Stimulated activated CD4-positive, alpha-beta T cell treated with anti-CD3 and anti-CD28 coated beads, TNF-alpha, amount 100 ng/mL, for 24 hours (primary cell): ENCODE measurements around the gene SLX1A.
"Not testable (repeated sequence)": the region's sequence is repeated elsewhere in the genome, so short reads cannot be mapped to it uniquely, and the experiment has no call there.

ENCODE experiments used
- DNase-seq, 3 experiments: peaks; one replicate each; pipeline ENCODE4 v3.0.0-alpha.2; 2020; ENCODE audit warnings: low read depth in 3 of 3

The SLX1A gene

DNA sequence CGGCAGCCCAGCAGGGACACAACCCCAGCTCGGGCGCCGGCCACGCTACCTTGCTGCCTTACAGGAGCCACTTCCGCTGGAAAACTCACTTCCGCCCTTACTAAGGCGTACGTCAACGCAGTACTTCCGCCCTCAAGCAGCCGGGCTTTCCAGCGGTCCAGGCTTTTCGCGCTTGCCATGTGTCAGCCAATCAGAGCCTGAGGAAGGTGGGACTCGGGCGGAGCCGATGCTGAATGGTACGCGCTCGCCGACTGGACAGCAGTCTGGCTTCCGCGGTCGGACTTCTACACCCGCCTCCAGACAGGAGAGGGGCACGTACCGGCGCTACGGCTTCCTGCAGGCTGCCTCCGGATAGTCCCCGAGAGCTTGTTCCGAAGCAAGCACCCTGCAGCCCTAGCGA lies at the start of gene SLX1A, which contains the start of gene BOLA2B:
Gene SLX1A (plus strand): TSS at position 261 of the 400 bp plus-strand sequence. CDS start 210 bp downstream, outside the sequence.
Gene BOLA2B (minus strand): TSS at position 52 of the 400 bp plus-strand sequence. CDS start 71 bp downstream, outside the sequence.
- not testable (repeated sequence) for DNase-seq

DNA sequence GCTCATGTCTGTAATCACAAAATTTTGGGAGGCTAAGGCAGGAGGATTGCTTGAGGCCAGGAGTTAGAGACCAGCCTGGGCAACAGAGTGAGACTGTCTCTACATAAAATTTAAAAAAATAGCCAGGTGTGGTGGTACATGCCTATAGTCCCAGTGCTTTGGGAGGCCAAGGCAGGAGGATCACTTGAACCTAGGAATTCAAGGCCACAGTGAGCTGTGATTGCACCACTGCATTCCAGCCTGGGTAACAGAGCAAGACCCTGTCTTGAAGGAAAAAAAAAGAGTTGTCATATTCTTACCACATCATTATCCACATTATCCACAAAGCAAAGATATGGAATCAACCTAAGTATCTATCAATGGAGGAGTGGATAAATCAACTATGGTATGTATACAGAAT lies 49.7 kb upstream of the SLX1A start:
- DNase-seq = no peak

DNA sequence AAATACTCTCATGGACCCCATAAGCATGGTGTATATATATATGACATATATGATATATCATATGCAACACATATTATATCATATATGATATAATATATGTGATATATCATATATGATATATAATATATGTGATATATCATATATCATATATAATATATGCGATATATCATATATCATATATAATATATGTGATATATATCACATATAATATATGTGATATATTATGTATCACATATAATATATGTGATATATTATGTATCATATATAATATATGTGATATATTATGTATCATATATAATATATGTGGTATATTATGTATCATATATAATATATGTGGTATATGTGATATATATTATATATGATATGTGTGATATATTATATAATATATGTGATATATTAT lies 48.8 kb upstream of the SLX1A start:
- no peak for DNase-seq

DNA sequence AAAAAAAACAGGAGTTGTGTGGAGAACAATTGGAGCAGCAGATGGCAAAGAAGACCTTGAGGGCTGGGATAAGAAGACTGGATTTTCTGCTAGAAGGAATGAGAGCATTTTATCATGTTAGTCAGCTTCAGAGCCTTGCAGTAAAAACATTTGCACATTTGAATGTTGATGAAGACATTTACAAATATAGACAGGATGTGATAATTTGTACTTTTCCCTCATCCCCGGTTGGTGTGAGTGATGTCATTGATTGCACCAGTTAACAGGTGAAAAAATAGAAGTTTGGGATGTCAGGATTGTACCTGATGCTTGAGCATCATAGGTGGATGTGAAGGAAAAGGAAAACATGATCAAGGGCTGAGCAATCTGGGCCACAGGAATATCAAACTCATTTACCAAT lies 48.0 kb upstream of the SLX1A start:
- DNase-seq = no peak

DNA sequence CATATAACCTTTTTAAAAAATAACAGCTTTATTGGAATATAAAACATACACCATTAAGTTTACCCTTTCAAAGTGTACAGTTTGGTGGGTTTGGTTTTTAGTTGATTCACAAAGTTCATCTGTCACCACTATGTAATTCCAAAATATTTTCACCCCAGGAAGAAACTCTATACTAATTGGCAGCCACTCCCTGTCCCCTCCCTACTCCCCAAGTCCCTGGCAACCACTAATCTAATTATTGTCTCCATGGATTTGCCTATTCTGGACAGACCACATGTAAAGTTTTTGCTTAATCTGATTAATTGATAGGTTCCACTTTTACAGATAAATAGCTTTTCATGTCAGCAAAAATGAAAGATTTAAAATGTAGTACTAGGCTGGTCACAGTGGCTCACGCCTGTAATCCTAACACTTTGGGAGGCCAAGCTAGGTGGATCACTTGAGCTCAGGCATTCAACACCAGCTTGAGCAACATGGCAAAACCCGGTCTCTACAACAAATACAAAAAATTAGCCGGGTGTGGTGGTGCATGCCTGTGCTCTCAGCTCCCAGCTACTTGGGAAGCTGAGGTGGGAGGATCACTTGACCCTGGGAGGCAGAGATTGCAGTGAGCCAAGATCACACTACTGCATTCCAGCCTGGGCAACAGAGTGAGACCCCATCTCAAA lies 45.7 kb upstream of the SLX1A start:
- no peak for DNase-seq

DNA sequence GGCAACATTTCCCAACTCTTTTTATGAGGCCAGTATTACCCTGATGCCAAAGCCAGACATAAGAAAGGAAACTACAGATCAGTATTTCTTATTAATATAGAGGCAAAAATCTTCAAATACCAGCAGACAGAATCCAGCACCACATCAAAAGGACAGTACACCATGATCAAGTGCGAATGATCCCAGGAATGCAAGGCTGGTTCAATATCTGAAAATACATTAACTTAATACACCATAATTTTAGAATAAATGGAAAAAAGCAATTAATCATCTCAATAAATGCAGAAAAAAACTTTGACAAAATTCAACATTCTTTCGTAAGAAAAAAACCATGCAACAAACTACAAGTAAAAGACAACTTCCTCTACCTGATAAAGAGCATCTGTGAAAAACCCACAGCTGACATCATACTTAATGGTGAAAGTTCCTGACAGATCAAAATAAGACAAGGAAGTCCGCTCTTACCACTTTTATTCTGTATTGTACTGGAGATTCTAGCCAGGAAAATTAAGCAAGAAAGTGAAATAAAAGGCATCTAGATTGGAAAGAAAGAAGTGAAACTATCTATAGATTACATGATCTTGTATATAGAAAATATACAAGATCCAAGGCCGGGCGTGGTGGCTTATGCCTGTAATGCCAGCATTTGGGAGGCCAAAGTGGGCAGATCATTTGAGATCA lies 44.3 kb upstream of the SLX1A start:
- DNase-seq = no peak

DNA sequence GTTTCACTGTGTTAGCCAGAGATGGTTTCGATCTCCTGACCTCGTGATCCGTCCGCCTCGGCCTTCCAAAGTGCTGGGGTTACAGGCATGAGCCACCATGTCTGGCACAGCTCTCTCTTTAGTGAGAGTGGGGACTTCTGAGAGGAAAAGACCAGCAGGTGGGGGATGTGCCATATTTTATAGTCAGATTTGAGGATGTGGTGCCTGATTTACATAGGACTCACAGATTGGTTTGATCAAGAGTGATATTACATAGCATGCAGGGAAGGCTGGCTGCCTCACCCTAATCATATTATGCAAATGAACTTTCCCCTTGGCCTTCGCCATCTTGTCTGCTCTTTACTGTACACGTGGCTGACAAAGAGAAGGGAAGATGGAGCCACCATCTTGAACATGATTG lies 42.6 kb upstream of the SLX1A start:
- no peak for DNase-seq

DNA sequence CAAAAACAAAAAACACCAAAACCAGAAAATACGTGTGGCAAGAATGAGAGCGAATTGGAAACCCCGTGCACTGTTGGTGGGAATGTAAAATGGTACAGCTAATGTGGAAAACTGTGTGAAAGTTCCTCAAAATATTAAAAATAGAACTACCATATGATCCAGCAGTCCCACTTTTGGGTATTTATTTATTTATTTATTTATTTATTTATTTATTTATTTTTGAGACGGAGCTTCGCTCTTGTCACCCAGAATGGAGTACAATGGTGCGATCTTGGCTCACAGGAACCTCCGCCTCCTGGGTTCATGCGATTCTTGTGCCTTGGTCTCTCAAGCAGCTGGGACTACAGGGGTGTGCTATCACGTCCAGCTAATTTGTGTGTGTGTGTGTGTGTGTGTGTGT lies 41.2 kb upstream of the SLX1A start:
- DNase-seq = no peak

DNA sequence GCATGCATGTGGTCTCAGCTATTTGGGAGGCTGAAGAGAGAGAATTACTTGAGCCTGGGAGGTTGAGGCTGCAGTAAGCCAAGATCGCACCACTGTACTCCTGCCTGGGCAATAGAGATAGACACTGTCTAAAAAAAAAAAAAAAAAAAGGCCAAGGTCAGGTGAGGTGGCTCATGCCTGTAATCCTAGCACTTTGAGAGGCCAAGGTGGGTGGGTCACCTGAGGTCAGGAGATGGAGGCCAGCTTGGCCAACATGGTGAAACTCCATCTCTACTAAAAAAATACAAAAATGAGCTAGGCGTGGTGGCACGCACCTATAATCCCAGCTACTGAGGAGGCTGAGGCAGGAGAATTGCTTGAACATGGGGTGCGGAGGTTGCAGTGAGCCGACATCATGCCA lies 38.5 kb upstream of the SLX1A start:
- no peak for DNase-seq

DNA sequence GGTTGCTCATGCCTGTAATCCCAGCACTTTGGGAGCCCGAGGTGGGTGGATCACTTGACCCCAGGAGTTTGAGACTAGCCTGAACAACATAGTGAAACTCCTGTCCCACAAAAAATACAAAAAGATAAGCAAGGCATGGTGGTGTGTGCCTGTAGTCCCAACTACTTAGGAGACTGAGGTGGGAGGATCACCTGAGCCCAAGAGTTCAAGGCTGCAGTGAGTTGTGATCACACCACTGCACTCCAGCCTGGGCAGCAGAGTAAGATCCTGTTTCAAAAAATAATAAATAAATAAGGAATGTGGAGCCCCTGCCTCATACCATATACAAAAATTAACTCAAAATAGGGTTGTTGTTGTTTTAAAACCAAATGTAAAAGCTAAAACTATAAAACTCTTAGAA lies 36.5 kb upstream of the SLX1A start:
- DNase-seq = no peak

DNA sequence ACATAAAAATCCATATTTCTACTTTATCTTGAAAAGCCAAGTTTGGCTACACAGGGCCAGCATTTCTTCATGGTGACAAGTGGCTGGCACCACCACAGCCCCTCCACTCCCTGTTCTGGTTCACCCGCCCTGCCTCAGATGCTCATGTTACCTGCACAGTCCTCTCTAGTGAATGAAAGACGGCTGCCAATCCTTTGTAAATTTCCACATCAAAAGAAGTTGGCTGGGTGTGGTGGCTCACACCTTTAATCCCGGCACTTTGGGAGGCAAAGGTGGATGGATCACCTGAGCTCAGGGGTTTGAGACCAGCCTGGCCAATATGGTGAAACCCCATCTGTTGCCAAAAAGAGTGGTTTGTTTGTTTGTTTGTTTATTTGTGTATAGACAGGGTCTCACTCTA lies 30.1 kb upstream of the SLX1A start:
- DNase-seq = no peak

DNA sequence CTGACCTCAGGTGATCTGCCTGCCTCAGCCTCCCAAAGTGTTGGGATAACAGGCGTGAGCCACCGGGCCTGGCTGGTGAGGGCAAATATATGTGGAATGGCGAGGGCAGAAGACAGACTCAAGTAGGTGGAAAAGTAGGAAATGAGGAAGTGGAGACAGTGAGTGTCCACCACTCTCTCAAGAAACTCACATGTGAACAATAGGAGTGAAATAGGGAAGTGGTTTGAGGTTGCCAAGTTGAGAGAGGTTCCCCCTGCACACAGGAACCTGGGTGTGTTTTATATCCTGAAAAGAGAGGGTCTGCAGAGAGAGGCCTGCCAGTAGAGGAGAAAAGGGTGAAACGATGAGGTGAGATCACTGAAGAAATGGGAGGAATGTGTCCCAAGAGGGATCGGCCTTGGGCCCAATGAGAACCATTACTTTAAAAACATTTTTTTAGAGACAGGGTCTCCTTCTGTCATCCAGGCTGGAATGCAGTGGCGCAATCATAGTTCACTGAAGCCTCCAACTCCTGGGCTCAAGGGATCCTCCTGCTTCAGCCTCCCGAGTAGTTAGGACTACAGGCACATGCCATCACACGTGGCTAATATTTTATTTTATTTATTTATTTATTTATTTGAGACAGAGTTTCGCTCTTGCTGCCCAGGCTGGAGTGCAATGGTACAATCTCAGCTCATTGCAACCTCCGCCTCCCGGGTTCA lies 27.3 kb upstream of the SLX1A start:
- no peak for DNase-seq

DNA sequence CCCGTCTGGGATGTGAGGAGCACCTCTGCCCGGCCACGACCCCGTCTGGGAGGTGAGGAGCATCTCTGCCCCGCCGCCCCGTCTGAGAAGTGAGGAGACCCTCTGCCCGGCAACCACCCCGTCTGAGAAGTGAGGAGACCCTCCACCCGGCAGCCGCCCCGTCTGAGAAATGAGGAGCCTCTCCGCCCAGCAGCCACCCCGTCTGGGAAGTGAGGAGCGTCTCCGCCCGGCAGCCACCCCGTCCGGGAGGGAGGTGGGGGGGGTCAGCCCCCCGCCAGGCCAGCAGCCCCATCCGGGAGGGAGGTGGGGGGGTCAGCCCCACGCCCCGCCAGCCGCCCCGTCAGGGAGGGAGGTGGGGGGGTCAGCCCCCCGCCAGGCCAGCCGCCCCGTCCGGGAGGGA lies 24.9 kb upstream of the SLX1A start:
- DNase-seq = not testable (repeated sequence)

DNA sequence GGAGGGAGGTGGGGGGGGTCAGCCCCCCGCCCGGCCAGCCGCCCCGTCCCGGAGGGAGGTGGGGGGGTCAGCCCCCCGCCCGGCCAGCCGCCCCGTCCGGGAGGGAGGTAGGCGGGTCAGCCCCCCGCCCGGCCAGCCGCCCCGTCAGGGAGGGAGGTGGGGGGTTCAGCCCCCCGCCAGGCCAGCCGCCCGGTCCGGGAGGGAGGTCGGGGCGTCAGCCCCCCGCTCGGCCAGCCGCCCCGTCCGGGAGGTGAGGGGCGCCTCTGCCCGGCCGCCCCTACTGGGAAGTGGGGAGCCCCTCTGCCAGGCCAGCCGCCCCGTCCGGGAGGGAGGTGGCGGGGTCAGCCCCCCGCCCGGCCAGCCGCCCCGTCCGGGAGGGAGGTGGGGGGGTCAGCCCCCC lies 24.3 kb upstream of the SLX1A start:
- not testable (repeated sequence) for DNase-seq

DNA sequence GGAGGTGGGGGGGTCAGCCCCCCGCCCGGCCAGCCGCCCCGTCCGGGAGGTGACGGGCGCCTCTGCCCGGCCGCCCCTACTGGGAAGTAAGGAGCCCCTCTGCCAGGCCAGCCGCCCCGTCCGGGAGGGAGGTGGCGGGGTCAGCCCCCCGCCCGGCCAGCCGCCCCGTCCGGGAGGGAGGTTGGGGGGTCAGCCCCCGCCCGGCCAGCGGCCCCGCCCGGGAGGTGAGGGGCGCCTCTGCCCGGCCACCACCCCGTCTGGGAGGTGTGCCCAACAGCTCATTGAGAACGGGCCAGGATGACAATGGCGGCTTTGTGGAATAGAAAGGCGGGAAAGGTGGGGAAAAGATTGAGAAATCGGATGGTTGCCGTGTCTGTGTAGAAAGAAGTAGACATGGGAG lies 23.5 kb upstream of the SLX1A start:
- not testable (repeated sequence) for DNase-seq

DNA sequence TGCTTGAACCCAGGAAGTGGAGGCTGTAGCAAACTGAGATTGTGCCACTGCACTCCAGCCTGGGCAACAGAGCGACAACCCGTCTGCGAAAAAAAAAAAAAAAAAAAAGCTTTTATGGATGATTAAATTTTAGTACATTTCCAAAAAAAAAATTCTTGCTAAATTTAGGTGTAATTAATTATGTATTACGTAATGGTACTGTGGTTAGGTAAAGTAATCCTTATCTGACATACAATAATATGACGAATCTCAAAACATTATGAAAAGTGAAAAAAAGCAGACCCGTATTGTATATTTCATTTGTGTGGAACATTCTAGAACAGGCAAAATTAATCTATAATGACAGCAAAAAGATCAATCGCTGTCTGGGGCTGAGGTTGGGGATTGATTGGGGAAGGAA lies 20.6 kb upstream of the SLX1A start:
- DNase-seq = no peak

DNA sequence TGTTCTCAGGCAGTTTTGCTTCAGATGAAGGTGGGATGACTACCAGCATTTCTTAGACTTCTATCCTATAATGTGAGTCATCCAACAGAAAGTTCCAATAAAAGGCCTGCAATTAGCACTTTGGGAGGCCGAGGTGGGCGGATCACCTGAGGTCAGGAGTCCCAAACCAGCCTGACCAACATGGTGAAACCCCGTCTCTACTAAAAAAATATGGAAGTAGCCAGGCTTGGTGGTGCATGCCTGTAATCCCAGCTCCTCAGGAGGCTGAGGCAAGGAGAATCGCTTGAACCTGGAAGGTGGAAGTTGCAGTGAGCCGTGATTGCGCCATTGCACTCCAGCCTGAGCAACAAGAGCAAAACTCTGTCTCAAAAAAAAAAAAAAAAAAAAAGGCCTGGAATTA lies 16.8 kb upstream of the SLX1A start:
- DNase-seq = not testable (repeated sequence)

DNA sequence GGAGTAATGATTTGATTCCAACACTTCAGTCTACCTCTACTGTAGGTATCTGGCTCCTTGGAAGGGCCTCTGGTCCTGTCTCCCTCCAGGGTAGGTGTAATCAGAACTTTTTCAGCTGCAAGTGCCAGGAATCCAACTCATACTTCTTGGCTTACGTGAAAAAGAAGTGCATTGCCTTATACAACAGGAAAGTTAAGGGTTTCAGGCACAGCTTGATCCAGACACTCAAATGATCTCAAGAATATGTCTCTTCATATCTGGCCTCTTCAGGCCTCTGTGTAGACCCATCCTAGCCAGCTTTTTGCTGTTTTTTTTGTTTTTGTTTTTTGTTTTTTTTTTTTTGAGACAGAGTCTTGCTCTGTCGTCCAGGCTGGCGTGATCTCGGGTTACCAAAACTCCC lies 14.5 kb upstream of the SLX1A start:
- DNase-seq = no peak

DNA sequence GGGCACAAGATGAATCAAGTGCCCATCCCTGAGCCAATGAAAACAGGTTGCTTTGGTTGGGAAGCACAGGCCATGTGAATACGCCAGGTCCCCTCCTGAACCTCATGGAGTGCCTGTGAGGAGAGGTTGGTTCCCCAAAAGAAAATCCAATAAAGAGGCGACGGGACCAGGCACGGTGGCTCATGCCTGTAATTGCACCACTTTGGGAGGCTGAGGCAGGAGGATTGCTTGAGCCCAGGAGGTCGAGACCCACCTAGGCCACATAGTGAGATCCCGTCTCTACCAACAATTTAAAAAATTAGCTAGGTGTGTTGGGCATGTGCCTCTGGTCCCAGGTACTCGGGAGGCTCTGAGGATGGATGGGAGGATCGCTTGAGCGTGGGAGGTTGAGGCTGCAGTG lies 13.7 kb upstream of the SLX1A start:
- DNase-seq = no peak

DNA sequence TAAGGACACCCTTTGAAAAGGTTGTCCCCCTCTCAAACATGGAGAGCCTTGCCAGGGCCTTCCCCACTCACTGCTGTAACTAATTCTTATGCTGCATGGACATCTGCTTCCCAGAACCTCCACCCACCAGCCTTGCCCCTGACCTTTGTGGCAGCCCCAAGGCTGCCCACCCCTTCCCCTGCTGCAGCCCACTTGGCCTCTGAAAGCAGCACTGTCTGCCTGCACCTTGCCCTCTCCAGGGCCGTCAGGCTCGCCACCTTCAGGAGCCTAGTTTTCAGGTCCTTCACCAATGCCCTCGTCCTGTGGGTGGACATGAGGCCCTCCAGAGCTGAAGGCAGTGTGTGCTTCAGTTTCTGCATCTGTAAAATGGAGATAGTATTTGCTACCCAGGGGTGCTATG lies 12.9 kb upstream of the SLX1A start:
- DNase-seq = no peak

DNA sequence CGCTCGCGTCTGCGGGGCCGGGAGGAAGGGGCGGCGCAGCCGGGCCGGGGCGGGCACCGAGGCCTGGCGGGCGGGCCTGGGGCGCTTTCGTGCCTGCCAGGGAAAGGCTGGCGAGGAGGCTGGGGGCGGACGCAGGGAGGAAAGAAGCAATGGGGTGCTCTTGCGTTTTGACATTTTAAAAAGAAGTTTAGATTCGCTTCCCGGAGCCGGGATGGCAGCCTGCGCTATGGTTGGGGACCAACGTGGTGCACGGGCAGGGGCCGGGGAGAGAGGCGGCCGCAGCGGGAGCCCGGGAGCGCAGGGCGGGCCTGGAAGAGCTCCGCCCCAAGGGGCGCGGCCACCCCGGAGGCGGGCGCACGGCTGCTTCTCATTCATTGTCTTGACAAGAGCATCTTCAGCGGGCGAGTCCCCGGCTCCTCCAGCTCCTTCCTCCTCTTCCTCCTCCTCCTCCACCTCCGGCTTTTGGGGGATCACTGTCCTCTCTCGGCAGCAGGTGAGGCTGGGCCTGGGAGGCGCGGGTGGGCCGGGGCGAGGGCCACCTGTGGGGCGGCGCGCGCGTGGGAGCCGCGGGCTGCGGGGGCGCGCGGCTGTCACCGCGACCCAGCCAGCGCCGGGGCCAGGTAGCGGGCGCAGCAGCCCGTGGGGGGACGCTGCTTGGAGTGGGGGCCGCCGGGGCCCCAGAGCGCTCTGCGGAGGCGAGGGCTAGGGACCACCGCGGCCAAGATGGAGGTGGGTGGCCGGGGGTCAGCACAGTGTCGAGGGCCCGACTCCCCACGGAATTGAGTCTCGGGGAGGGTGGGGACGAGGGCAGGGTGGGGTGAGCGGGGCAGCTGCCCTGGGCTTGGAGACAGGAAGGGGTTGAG lies 10.2 kb upstream of the SLX1A start, which contains the start of gene CORO1A:
Gene CORO1A (plus strand): TSS at position 370 of the 863 bp plus-strand sequence. CDS start 1,608 bp downstream, outside the sequence.
- DNase-seq = peak; percentile 72 to 89 (median 73)
